Esophagus mucosa (tissue), 1 donor: ENCODE data around the gene KCTD21. TPM values are rescaled to one million over a fixed set of nuclear protein-coding genes. Genes with fewer than 3 reads are reported as not detected.

ENCODE experiments used
- ATAC-seq: fragments of 200-7000 bp; cut with Tn5 transposase; one replicate; pipeline ENCODE4 v1.9.1; 2020
- total RNA-seq: library from RNA; stranded (reverse); gene quantifications from one replicate; pipeline ENCODE4 v1.2.4, GENCODE V29; 2023
- donor health status: DM: yes; HTN: yes; CAD: no.

The KCTD21 gene
- total RNA-seq, 1 donor from 2014 or later = 8.4 TPM

DNA sequence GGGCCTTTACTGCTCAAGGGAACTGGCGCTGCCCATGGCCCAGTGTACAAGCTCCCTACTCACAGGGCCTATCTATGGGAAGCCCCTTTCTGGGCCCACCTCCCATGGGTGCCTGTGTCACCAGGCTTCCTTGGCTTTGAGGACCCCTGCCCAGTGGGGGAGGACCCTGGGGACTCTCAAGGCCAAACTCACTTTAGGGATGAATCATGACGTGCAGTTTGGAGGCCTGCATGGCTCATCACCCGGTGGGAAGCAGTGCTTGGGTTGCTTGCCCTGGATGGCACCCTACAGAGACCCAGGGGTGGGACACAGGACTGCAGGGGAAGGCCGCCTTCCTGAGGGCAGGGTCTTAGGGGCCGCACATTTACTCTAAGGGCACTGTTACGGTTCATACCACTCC lies 16.5 kb downstream of the KCTD21 start:
- no peak for ATAC-seq

DNA sequence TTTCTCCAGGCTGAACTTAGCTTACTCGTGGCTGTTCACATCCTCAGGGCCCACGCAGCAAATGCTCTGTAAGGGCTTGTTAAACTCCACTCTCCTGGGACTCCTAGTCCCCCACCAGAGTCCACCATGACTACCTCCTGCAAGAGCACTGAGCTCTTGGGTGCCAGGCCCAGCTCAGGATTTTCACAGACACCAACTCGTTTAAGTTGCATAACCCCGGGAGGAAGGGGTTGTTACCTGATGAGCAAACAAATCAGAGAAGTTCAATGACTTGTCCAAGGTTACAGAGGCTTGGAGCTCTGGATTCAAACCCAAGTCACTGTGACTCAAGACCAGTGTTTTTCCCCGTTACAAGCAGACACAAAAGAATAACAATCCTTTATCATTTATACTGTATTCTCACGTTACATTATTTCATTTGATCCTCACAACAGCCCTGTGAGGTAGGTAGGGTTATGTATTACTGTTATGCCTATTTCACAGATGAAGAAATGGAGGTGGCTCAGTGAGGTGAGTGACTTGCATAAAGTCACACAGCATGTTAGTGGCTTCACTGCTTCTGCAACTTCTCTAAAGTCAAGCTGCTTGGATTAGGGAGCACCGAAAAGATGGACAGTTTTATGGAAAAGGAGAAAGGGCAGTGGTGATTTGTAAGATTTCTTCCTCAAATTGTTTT lies 17.4 kb downstream of the KCTD21 start:
- no peak for ATAC-seq

DNA sequence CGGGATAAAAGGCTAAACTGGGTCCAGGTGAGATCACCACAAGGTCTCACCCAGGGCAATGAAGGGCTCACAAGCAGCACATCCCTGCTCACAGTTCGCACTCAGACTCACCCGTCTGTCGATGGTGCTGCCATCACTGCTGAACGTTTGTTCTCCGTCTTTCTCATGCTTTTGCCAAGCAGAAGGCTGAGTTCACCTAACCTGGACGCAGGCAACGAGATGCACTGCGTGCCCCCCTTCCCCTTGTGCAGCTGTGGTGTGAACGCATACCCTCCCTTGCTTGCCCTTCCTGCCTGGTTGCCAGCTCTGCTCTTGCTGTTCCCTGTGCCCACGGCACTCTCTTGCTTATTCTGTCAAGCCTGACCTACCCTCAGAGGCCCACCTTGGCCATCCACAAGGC lies 18.0 kb downstream of the KCTD21 start:
- no peak for ATAC-seq

DNA sequence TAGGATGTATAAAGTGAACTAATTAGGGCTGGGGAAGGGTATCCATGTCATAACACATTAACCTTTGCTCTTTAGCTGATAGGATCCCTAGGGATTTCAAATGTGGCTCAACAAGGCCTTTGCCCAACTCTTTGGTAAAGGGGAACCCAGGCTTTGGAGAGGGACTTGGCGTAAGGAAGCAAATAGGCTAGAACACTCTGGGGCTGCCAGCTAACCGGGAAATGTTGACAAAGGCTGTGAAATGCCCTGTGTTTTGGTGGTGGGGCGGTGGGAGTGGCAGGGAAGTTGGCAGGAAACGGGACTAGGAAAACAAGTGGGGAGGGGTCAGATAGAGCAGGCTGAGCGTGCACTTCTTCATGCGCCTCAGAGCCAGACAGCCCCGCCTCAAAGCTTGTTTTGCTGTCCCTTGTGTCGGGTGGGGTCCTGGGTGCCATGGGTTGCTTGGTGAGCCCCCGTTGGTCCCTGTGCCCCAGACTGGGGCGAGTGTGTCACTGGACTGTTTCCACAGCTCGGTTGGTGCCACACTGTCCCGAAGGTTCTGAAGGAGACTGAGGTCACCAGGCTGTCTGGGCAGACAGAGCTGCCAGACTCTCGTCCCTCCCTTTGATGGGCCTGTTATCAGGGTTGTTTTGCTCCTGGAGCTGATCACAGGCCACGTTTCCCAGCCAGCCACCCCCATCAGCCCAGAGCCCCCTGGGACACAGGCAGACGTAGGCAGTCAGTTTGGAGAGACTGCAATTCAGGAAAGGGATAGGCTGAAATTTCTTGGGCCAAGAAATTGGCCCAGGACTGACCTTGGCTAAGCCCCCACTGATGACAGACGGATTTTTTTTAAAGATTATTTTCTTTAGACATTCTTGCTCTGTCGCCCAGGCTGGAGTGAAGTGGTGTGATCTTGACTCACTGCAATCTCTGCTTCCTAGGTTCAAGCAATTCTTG lies 19.6 kb downstream of the KCTD21 start:
- ATAC-seq = peak; percentile 51

DNA sequence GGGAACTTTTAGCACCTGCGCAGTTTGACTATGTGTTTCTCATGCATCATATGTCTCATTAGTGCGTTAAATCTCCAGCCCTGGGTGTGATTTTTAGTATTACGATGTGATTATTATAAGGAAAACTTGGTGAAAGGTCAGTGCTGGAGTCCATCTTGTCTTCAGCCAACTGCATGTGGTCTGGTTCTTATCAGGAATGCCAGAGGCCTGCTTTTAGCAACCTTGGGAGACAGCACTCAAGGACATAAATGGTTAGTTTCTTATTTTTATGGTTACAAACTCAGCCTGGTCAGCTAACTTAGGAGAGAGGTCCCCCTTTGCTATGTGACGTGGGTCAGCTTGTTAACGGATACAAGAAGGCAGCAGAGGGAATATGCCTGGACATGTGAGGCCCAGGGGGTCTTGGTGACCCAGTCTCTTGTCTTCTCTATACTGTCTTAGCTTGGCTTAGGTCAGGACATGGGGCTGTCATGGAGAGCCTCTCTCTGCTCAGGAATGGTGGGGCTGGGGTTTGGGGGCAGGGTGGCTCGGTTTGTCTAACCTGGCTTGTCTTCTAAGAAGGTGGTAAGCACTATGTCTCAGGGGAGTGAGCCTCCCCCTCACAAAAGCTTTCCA lies 21.5 kb downstream of the KCTD21 start:
- ATAC-seq = no peak

DNA sequence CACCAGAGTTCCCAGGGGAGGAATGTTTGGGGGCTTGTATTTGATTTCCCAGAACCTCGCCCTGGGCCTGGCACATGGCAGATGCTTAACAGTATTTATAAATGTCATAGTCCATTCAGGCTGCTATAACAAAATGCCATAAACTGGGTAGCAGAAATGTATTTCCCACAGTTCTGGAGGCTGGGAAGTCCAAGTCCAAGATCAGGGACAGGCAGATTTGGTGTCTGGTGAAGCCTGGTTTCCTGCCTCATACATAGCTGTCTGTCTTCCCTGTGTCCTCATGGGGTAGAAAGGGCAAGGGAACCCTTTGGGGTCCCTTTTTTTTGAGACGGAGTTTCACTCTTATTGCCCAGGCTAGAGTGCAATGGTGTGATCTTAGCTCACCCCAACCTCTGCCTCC lies 24.0 kb downstream of the KCTD21 start:
- no peak for ATAC-seq

DNA sequence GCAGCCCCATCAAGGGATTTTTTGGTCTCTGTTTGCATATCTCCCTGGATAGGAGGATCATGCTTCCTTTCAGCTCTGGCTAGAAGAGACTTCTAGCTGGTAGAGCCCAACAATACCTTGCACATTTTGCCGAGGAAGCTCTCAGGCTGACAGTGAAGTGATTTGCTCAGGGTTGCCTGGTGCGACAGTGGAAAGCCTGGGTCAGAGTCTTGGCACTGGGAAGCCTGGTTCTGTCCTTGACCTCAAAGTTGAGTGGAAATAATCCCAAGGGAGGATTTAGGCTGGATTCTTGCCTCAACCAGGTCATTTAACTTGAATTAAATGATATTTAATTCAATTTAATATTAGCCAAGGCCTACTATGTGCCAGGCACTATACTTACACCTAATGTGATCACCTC lies 24.6 kb downstream of the KCTD21 start:
- ATAC-seq = no peak

DNA sequence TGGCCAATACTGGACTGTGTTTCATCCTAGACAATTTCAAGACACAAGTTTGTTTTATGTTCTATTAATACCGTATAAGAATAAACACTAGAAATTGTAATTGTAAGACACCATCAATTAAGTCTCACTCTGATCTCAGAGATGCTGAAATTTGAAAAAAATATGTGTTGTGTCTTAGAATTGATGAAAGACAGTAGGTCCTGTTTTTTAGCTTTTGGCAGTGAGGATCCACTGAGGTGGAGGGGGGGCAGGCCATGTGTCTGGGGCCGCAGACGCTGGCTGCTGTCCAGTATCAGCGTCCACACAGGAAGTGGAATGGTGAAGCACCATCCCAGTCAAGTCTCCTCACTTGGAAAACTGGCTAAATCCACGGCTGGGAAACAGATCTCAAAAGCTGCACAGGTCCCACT lies 26.5 kb downstream of the KCTD21 start:
- ATAC-seq = no peak

DNA sequence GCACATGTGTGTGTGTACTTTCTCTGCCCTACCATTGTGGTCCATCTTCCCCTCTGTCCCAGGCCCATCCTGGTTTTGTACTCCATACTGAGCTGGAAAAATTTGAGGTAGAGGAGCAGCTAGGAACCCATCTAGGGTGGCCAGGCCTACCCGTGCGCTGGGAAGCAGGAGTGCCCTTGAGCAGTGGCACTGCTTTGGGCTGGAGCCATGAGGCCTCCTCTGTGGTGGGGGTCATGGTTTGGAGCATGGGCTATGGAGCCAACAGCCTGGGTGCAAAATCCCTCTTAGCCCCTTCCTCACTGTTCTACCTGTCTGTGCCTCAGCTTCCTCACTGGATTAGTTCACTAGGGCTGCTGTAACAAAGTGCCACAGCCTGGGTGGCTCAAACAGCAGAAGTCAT lies 27.1 kb downstream of the KCTD21 start:
- ATAC-seq = no peak

DNA sequence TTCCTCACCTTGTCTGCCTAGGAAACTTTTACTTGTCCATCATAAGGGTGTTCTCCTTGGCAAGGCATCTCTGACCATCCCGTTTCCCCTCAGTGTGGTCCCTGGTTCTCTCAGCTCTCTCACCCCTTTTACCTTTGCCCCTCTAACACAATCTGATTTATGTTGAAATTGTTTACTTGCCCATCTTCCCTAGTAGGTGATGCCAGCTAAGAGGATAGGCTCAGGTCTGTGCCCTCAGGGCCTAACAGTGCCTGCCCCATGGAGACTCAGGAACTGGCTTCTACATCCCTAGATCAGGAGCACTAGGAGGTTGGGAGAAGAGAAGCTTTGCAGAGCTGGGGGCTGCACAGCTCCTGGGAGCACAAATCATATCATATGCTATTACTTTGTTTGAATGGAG lies 27.9 kb downstream of the KCTD21 start:
- no peak for ATAC-seq

DNA sequence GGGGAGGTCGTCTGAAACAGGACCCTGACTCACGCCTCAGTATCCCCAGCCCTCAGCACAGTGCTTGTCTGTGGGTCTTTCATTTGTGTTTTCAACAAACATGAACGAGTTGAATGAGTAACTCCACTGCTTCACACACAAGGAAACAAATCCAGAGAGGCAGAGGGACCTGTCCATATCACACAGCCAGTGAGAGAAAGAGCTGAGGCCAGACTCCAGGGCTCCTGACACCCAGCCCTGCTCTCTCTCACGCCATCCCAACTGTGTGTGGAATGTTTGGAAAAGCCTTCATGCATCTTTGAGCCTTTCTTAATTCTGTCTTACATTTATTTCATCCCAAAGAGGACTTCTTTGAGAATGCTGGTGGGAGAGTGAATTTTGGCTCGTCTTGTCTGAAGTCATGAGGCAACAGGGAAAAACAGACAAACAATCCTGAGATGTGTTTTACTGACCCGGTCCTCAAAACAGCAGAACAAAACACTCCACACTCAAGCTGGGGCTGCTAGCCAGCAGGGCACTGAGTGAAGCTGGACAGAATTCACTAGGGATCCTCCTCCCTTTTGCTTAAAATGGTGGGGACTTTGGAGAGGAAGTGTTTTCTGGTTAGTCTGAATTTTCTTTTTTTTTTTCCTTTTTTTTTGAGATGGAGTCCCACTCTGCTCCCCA lies 29.3 kb downstream of the KCTD21 start:
- ATAC-seq = no peak

DNA sequence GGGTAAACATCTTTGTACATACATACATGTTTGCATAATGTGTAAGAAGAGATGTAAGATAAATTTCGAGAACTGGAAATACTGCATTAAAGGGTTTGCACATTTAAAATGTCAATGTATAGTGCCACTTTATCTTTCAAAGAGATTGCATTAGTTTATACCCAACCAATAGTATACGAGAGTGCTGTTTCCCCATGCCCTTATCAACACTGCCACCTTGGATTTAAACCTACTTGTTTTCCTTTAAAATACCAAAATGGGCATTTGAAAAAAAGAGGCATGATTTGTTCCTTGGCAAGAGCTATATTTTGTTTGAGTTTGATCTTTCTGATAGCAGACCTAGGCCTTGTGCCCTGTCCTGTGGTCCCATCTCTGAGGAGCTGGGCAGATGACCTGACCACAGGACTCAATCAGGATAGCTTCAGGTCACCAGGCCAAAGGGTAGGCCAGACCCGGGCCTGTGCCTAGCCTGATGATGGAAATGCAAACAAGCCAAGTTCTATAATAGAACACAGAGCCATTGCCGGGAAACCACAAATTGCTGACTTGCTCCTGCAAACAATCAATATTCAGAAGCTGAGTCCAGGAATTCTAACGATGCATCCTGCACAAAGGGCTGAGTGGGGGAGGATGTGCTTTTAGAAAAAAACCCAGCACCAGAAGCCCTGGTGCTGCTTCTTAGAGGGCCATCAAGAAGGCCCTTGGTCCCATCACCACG lies 32.1 kb downstream of the KCTD21 start:
- no peak for ATAC-seq

DNA sequence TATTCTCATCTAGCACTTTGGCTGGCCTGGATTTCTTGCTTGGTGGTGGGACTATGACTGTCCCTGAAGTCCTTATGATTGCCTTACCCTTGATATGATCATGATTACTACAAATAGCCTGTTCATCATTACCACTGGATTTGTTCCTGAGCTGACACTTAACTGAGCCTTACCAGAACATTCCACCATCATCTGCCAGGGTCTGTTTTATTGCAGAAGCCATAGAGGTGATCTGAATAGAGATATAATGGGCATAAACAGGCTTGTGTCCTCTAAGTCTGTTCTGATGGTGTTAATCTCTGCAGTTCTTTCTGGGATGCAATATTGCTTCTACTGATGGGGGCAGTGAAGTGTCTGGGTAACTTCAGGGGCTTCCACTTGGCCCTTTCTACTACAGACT lies 36.6 kb downstream of the KCTD21 start:
- no peak for ATAC-seq

DNA sequence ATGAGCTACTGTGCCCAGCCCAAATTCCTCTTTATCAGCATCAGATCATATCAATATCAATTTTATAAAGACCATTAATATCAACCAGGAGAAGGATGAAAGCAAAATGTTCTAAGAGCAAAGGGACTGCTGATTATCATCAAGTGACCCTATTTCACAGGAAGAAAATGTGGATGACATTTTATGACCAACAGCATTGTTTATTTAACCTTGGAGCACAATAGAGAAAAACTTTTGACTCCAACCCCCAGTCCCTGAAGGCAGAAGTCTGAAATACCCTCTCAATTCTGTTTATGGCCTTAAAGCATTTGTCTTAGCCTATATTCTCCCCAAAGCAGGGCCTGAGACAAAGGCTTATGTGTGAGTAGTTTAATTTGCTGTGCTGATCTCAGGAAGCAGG lies 37.7 kb downstream of the KCTD21 start:
- no peak for ATAC-seq

DNA sequence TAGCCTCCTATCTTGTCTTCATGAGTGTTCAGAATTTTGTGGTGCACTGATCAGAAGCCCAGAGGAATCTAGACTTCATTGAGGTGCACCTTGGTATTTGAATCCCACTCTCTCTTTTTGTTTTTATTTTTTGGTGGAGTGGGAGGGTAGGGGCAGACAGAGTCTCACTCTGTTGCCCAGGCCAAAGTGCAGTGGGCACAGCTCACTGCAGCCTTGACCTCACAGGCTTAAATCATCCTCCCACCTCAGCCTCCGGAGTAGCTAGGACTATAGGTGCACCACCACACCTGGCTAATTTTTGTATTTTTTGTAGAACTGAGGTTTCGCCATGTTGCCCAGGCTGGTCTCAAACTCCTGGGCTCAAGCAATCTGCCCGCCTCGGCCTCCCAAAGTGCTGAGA lies 38.1 kb downstream of the KCTD21 start:
- ATAC-seq = no peak

DNA sequence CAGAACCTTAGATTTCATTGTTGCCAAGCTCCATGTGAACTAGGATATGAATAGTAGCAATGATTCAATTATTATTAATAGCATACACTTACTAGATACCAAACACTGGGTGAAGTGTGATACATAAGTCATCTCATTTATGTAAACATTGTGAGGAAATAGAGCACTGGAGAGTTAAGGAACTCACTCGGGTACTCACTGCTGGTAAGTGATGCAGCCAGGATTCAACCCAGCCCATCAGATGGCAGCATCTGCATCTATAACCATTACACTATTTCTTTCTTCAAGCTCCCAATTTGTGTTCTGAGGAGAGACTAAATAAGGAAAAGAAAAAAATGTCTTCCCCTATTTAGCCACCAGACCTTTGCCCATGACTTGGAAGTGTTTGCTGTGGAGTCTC lies 38.8 kb downstream of the KCTD21 start:
- ATAC-seq = peak; percentile 78

DNA sequence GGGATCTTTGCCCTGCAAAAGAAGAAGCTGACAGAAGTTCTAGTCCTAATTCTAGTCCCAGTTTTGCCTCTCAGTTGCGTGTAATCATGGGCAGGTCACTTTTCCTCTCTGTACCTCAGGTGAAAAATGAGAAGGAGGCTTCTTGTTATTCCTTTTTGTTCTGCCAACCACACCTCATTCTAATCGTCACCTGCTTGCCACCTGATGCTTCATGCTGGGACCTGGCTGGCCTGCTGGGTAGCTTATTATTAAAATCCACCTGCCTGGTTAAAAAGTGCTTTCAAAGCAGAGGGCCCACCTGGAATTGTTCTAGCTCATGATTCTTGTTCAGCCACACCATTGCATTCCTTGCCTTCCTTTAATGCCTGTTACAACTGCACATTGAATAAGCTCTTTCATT lies 40.6 kb downstream of the KCTD21 start:
- peak; percentile 57 for ATAC-seq

DNA sequence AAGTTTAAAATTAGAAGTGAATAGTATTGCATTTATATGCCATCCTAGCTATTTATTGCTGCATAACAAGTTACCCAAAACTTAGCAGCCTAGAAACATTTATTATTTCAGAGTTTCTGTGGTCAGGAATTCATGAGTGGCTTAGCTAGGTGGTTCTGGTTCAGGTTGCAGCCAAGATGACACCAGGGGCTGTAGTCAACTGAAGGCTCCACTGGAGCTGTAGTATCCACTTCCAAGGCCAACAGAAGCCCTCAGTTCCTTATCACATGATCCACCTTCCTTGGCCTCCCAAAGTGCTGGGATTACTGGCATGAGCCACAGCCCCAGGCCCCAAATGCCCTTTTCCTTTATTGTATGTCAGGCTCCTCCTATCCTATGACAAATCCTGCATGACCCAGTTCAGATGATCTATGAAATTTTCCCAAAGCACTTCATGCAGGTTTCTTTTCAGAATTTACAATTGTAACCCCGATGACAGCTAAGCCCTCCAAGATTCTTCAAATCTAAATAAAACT lies 42.9 kb downstream of the KCTD21 start:
- ATAC-seq = no peak

DNA sequence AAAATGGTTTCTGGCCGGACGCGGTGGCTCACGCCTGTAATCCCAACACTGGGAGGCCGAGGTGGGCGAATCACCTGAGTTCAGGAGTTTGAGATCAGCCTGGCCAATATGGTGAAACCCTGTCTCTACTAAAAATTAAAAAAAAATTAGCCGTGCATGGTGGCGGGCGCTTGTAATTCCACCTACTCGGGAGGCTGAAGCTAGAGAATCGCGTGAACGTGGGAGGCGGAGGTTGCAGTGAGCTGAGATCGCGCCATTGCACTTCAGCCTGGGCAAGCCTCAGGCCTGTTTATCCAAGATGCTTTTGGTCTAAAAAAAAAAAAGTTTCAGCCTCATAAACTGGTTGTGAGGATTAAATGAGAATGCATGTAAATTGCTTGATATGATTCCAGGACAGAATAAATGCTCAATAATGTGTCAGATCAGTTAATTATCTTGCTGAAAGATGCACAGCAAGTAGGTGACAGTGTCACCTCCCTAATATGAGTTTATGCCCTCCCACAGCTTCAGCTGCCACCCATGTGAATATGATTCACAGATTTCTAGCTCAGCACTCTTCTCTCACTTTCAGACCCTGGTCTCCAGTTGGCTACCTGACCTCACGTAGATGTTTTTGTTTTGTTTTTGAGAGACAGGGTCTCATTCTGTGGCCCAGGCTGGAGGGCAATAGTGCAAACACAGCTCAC lies 47.9 kb downstream of the KCTD21 start:
- ATAC-seq = no peak

DNA sequence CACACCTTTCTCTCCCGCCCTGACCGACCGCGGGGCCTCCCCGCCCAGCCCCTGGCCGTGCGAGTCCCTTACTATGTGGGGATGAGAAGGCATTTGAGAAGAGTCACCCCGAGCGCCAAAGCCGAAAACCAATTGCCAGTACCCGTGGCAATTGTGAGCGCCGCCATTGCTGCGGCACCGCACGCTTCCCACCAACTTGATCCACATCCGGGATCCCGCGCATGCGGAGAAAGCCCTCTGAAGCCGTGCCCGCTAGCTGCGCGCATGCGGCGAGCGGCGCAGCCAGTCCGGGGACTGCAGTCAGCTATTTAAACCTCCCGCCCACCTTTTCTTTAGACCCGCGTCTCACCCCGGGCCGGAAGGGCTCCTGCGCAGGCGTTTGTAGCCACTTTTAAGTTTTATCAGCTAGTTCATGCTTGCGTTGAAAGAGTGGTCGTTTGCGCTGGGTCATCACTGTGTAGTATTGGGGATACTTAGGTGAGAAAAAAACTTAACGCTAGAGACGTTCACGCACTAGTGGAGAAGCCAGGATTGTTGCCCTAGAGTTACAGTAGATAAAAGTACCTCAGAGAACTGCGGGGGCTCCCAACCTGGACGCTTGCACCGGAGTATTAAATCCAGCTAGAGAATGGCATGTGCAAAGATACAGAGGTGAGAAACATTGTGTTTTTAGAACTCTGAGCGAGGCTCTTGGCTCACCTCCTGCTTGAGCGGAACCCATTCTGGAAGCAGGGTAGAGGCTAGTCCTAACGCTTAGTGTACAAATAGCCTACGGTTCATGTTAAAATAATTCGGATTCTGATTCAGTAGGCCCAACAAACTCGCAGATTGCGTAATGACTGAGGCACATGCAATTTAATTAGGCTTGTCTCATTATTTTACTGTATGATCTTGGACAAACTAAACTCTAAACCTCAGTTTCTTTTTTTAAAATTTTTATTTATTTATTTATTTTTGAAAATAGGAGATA lies 48.7 kb downstream of the KCTD21 start, which contains the start of gene ALG8:
Gene ALG8, minus strand, starts transcription at position 205 of the 970 bp plus-strand sequence. Its CDS starts 38 bp downstream, at position 167.
- ATAC-seq = peak; percentile 99
